OCI-LY1 (cell line): ENCODE data around the gene RAP1GDS1.

Experiments used
- H2AFZ ChIP-seq: fragments of 200-600 bp; sonication (generic), shearing (Covaris generic); 2 replicates; pipeline ENCODE4 v1.6.0; 2014; ENCODE audit warnings: antibody characterized with exemption, mild to moderate bottlenecking, low read length
- H3F3A ChIP-seq: fragments of 200-600 bp; sonication (generic), shearing (Covaris generic); 2 replicates; pipeline ENCODE4 v1.6.0; 2014; ENCODE audit warnings: mild to moderate bottlenecking, antibody characterized with exemption, low read length, moderate library complexity; ENCODE audit not compliant: insufficient read depth
- H3K27ac ChIP-seq: fragments of 200-600 bp; sonication (generic); 2 replicates; pipeline ENCODE4 v1.5.1; 2014; ENCODE audit warnings: low read length, mixed run types, mild to moderate bottlenecking, low read depth; ENCODE audit not compliant: poor library complexity, severe bottlenecking
- H3K27me3 ChIP-seq: fragments of 200-600 bp; sonication (generic); 2 replicates; pipeline ENCODE4 v1.6.0; 2014; ENCODE audit warnings: antibody characterized with exemption, mild to moderate bottlenecking, low read length, moderate library complexity; ENCODE audit not compliant: insufficient read depth
- H3K36me3 ChIP-seq: fragments of 200-600 bp; sonication (generic); 2 replicates; pipeline ENCODE4 v1.6.1; 2014; ENCODE audit warnings: mild to moderate bottlenecking, antibody characterized with exemption, low read length, moderate library complexity, mixed read lengths; ENCODE audit not compliant: insufficient read depth
- H3K4me1 ChIP-seq: fragments of 200-600 bp; sonication (generic); 2 replicates; pipeline ENCODE4 v1.5.1; 2014; ENCODE audit warnings: mild to moderate bottlenecking, low read length, moderate library complexity; ENCODE audit not compliant: insufficient read depth, severe bottlenecking
- H3K4me2 ChIP-seq: fragments of 200-600 bp; sonication (generic), shearing (Covaris generic); 2 replicates; pipeline ENCODE4 v1.6.1; 2014; ENCODE audit warnings: low read length
- H3K4me3 ChIP-seq: fragments of 200-600 bp; sonication (generic); 2 replicates; pipeline ENCODE4 v1.5.1; 2014; ENCODE audit warnings: low read length, low read depth, mild to moderate bottlenecking, mixed read lengths; ENCODE audit not compliant: poor library complexity, severe bottlenecking
- H3K79me2 ChIP-seq: fragments of 200-600 bp; shearing (Covaris generic); 2 replicates; pipeline ENCODE4 v1.6.1; 2016; ENCODE audit warnings: mixed run types, low read length, mixed read lengths; ENCODE audit not compliant: insufficient read depth
- H3K9ac ChIP-seq: fragments of 200-600 bp; sonication (generic), shearing (Covaris generic); 2 replicates; pipeline ENCODE4 v1.6.1; 2014; ENCODE audit warnings: mild to moderate bottlenecking, low read length, mixed read lengths
- H3K9me2 ChIP-seq: fragments of 200-600 bp; sonication (generic), shearing (Covaris generic); 2 replicates; pipeline ENCODE4 v1.6.1; 2014; ENCODE audit warnings: low read depth, mild to moderate bottlenecking, low read length, mixed read lengths
- H3K9me3 ChIP-seq: fragments of 200-600 bp; shearing (Covaris generic); 2 replicates; pipeline ENCODE4 v1.6.1; 2014; ENCODE audit warnings: low read length, mixed read lengths
- H4K20me1 ChIP-seq: fragments of 200-600 bp; sonication (generic), shearing (Covaris generic); 2 replicates; pipeline ENCODE4 v1.6.0; 2016; ENCODE audit warnings: mild to moderate bottlenecking, low read length; ENCODE audit not compliant: insufficient read depth
- CTCF ChIP-seq: fragments of 200-600 bp; sonication (generic), shearing (Covaris generic); IDR thresholded peaks from 2 replicates; pipeline ENCODE4 v1.5.1; 2017; ENCODE audit warnings: mild to moderate bottlenecking, antibody characterized with exemption, low read length, moderate library complexity, mixed read lengths
- EZH2 ChIP-seq: fragments of 200-600 bp; sonication (generic), shearing (Covaris generic); IDR thresholded peaks from 2 replicates; pipeline ENCODE4 v1.8.0; 2017; ENCODE audit warnings: borderline replicate concordance, mixed run types, mild to moderate bottlenecking, antibody characterized with exemption, low read length, moderate library complexity, mixed read lengths

Gene RAP1GDS1

GRCh38 chr4:98387345-98388026 lies 126.3 kb downstream of the RAP1GDS1 start:
- Histone ChIP-seq H3K4me2 (no peak overlapping the region), H3K4me3 (no peak overlapping the region), H3K9ac (no peak overlapping the region), H3K79me2 (no peaks in the 10 kb centered on the region), H3K9me2 (no peaks in the 10 kb centered on the region), H3K4me1 (peaks cover 8% of the 10 kb centered on the region), H3F3A (no peaks in the 10 kb centered on the region), H3K27me3 (no peaks in the 10 kb centered on the region), H4K20me1 (no peaks in the 10 kb centered on the region), H3K9me3 (no peaks in the 10 kb centered on the region), H2AFZ (no peak overlapping the region), H3K27ac (no peak overlapping the region), H3K36me3 (peaks cover 9% of the 10 kb centered on the region; the same call in 1 of the 2 replicates)
- TF ChIP-seq EZH2 (no peak), CTCF (no peak)

GRCh38 chr4:98394134-98394533 lies 132.9 kb downstream of the RAP1GDS1 start:
- TF ChIP-seq CTCF = no peak
- no peak for TF ChIP-seq EZH2
- no peaks in the 10 kb centered on the region for H3K79me2 ChIP-seq
- no peak overlapping the region for H3K27ac ChIP-seq
- H3K9ac ChIP-seq = no peak overlapping the region
- no peak overlapping the region for H3K4me2 ChIP-seq
- peaks cover 11% of the 10 kb centered on the region; the same call in 1 of the 2 replicates for H3K36me3 ChIP-seq
- no peak overlapping the region for H2AFZ ChIP-seq
- H3F3A ChIP-seq = no peaks in the 10 kb centered on the region
- no peaks in the 10 kb centered on the region for H3K9me2 ChIP-seq
- H3K4me3 ChIP-seq = no peak overlapping the region
- H4K20me1 ChIP-seq = no peaks in the 10 kb centered on the region
- H3K4me1 ChIP-seq = no peaks in the 10 kb centered on the region
- no peaks in the 10 kb centered on the region for H3K27me3 ChIP-seq
- H3K9me3 ChIP-seq = no peaks in the 10 kb centered on the region

DNA sequence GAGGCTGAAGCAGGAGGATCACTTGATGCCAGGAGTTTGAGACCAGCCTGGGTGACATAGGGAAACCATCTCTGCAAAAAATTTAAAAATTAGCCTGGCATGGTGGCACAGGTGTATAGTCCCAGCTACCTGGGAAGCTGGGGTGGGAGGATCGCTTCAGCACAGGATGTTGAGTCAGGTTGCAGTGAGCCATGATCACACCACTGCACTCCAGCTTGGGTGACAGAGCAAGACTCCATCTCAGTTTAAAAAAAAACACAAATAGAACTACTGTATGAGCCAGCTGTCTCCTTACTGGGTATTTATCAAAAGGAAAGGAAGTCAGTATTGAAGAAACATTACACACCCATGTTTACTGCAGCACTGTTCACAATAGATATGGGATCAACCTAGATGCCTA lies 138.7 kb downstream of the RAP1GDS1 start:
- no peaks in the 10 kb centered on the region for H3K9me2 ChIP-seq
- no peak overlapping the region for H3K4me3 ChIP-seq
- H2AFZ ChIP-seq = no peak overlapping the region
- H3K9ac ChIP-seq = no peak overlapping the region
- H3K27me3 ChIP-seq = no peaks in the 10 kb centered on the region
- H3K27ac ChIP-seq = no peak overlapping the region
- H3K4me2 ChIP-seq = no peak overlapping the region
- H3K79me2 ChIP-seq = no peaks in the 10 kb centered on the region
- no peaks in the 10 kb centered on the region for H3K4me1 ChIP-seq
- H4K20me1 ChIP-seq = no peaks in the 10 kb centered on the region
- H3F3A ChIP-seq = no peaks in the 10 kb centered on the region
- no peak for TF ChIP-seq EZH2
- TF ChIP-seq CTCF = no peak
- H3K9me3 ChIP-seq = no peaks in the 10 kb centered on the region
- no peaks in the 10 kb centered on the region for H3K36me3 ChIP-seq
